ENCODE measurements around the gene DDX10.

GRCh38 chr11:108734283-108734682, 69.4 kb downstream of the DDX10 start:
- TF ChIP-seq, protein P1, sequence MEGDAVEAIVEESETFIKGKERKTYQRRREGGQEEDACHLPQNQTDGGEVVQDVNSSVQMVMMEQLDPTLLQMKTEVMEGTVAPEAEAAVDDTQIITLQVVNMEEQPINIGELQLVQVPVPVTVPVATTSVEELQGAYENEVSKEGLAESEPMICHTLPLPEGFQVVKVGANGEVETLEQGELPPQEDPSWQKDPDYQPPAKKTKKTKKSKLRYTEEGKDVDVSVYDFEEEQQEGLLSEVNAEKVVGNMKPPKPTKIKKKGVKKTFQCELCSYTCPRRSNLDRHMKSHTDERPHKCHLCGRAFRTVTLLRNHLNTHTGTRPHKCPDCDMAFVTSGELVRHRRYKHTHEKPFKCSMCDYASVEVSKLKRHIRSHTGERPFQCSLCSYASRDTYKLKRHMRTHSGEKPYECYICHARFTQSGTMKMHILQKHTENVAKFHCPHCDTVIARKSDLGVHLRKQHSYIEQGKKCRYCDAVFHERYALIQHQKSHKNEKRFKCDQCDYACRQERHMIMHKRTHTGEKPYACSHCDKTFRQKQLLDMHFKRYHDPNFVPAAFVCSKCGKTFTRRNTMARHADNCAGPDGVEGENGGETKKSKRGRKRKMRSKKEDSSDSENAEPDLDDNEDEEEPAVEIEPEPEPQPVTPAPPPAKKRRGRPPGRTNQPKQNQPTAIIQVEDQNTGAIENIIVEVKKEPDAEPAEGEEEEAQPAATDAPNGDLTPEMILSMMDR (IDR thresholded peaks at IDR 0.05), result no peak
- no peak for TF ChIP-seq POLR2A (IDR thresholded peaks at IDR 0.05)
